Chondrocyte (in vitro differentiated cells): ENCODE measurements around the gene KCTD17. TPM values are rescaled to one million over a fixed set of nuclear protein-coding genes. Genes with fewer than 3 reads are reported as not detected.

Experiments used
- DNase-seq: peaks from one replicate; pipeline ENCODE4 v3.0.0; 2021; ENCODE audit warnings: mixed read lengths, low spot score
- H3K27ac Mint-ChIP-seq: one replicate; pipeline ENCODE4 v1.8.0; 2021; ENCODE audit warnings: mild to moderate bottlenecking, moderate library complexity, mixed read lengths; ENCODE audit not compliant: unreplicated experiment
- H3K27me3 Mint-ChIP-seq: 2 replicates; pipeline ENCODE4 v1.8.0; 2021; ENCODE audit warnings: low read depth, mixed read lengths
- H3K36me3 Mint-ChIP-seq: 2 replicates; pipeline ENCODE4 v1.8.0; 2021; ENCODE audit warnings: low read depth, mixed read lengths
- H3K4me1 Mint-ChIP-seq: 2 replicates; pipeline ENCODE4 v1.8.0; 2021; ENCODE audit warnings: low read depth, mild to moderate bottlenecking, mixed read lengths
- H3K4me3 Mint-ChIP-seq: one replicate; pipeline ENCODE4 v1.8.0; 2021; ENCODE audit warnings: mild to moderate bottlenecking, moderate library complexity, mixed read lengths; ENCODE audit not compliant: unreplicated experiment
- H3K9me3 Mint-ChIP-seq: 2 replicates; pipeline ENCODE4 v1.8.0; 2021; ENCODE audit warnings: low read depth, mixed read lengths
- total RNA-seq: library from RNA; stranded (reverse); gene quantifications from 3 replicates; pipeline ENCODE4 v1.2.1, GENCODE V29; 2021
- TF ChIP-seq, protein P1 (sequence below): fragments of 200-600 bp; sonication (generic); IDR thresholded peaks from 2 replicates; pipeline ENCODE4 v1.5.0; 2021; ENCODE audit warnings: antibody characterized with exemption, mild to moderate bottlenecking, moderate library complexity

The KCTD17 gene
- total RNA-seq, 1 donor from 2014 or later: 33.0 TPM

GRCh38 chr22:37083914-37084313 lies 32.4 kb downstream of the KCTD17 start:
- DNase-seq: no peak
- Mint-ChIP-seq H3K4me1 (peaks cover 4% of the 10 kb centered on the region), H3K36me3 (no peaks in the 10 kb centered on the region), H3K9me3 (no peaks in the 10 kb centered on the region), H3K4me3 (no peak overlapping the region), H3K27ac (no peak overlapping the region), H3K27me3 (peaks cover 20% of the 10 kb centered on the region)
- TF ChIP-seq, protein P1, sequence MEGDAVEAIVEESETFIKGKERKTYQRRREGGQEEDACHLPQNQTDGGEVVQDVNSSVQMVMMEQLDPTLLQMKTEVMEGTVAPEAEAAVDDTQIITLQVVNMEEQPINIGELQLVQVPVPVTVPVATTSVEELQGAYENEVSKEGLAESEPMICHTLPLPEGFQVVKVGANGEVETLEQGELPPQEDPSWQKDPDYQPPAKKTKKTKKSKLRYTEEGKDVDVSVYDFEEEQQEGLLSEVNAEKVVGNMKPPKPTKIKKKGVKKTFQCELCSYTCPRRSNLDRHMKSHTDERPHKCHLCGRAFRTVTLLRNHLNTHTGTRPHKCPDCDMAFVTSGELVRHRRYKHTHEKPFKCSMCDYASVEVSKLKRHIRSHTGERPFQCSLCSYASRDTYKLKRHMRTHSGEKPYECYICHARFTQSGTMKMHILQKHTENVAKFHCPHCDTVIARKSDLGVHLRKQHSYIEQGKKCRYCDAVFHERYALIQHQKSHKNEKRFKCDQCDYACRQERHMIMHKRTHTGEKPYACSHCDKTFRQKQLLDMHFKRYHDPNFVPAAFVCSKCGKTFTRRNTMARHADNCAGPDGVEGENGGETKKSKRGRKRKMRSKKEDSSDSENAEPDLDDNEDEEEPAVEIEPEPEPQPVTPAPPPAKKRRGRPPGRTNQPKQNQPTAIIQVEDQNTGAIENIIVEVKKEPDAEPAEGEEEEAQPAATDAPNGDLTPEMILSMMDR: no peak

- H3K36me3 Mint-ChIP-seq: no peaks in the 10 kb centered on the region
- no peak overlapping the region for H3K4me3 Mint-ChIP-seq
- H3K27me3 Mint-ChIP-seq: peaks cover 16% of the 10 kb centered on the region
- no peak overlapping the region for H3K27ac Mint-ChIP-seq
- no peak for DNase-seq
- H3K4me1 Mint-ChIP-seq: peaks cover 4% of the 10 kb centered on the region
- H3K9me3 Mint-ChIP-seq: no peaks in the 10 kb centered on the region
- TF ChIP-seq, protein P1: no peak
Measured at GRCh38 chr22:37084385-37084784, 32.8 kb downstream of the KCTD17 start.

DNA sequence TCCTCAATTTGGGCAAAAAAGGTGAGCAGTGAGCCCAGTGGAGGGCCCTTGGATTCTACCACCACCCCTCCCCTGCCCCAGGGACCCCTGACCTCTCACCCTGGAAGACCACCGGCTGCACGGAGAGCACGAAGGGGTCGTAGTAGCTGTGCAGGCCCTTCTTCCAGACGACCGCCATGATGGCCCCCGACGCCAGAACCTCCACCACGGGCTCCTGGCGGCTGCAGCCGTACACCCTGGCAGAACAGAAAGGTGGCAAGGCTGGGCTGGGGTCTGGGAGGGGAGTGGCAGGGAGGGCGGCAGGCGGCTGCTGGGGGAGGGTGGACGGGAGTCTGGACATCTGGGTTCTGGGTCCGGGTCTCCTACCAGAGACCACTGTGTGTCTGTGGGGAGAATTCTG lies 34.6 kb downstream of the KCTD17 start:
- Mint-ChIP-seq H3K27ac (no peak overlapping the region), H3K27me3 (peaks cover 25% of the 10 kb centered on the region), H3K36me3 (no peaks in the 10 kb centered on the region), H3K4me1 (peaks cover 4% of the 10 kb centered on the region), H3K4me3 (no peak overlapping the region), H3K9me3 (no peaks in the 10 kb centered on the region)
- TF ChIP-seq, protein P1: no peak
- DNase-seq: no peak

DNA sequence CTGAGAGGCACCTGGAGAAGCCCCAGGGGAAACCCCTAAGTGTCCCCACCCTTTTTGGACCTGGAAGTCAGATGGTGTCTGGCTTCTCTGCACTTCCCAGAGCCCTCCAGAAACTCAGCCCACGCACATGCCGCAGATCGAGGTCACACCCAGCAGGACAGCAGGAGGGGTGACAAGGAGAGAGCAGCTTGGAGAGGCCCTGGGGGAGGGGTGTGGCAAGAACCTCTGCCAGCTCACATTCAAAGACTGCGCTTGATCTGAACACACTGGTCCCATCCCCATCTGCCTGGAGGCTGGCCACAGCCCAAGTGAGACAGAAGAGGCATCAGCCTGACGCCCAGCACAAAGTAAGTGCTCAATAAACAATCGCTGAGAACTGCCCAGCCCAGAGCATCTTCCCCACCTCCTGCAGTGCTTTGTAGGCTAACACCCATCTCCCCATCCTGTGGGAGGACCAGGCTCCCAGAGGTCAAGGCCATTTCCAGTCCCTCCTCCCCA lies 36.6 kb downstream of the KCTD17 start:
- Mint-ChIP-seq H3K9me3 (no peaks in the 10 kb centered on the region), H3K4me3 (no peak overlapping the region), H3K27me3 (peaks cover 33% of the 10 kb centered on the region), H3K27ac (no peak overlapping the region), H3K4me1 (peaks cover 4% of the 10 kb centered on the region), H3K36me3 (peaks cover 3% of the 10 kb centered on the region)
- DNase-seq: no peak
- TF ChIP-seq, protein P1: no peak

- TF ChIP-seq, protein P1: no peak
- no peak overlapping the region for H3K27ac Mint-ChIP-seq
- H3K4me3 Mint-ChIP-seq: no peak overlapping the region
- H3K36me3 Mint-ChIP-seq: peaks cover 3% of the 10 kb centered on the region
- peaks cover 4% of the 10 kb centered on the region for H3K4me1 Mint-ChIP-seq
- H3K9me3 Mint-ChIP-seq: no peaks in the 10 kb centered on the region
- no peak for DNase-seq
- peaks cover 33% of the 10 kb centered on the region for H3K27me3 Mint-ChIP-seq
Measured at GRCh38 chr22:37088750-37089408, 37.3 kb downstream of the KCTD17 start.
